Osteocyte (in vitro differentiated cells): ENCODE results near the gene PHF8. TPM values are rescaled to one million over a fixed set of nuclear protein-coding genes. Genes with fewer than 3 reads are reported as not detected.

Source experiments
- DNase-seq: peaks from one replicate; pipeline ENCODE4 v3.0.0; 2021; ENCODE audit warnings: mixed read lengths; ENCODE audit not compliant: unreplicated experiment; ENCODE audit errors: extremely low spot score
- H3K27ac Mint-ChIP-seq: one replicate; pipeline ENCODE4 v1.8.0; 2021; ENCODE audit warnings: mild to moderate bottlenecking, mixed read lengths; ENCODE audit not compliant: unreplicated experiment
- H3K27me3 Mint-ChIP-seq: one replicate; pipeline ENCODE4 v1.8.0; 2021; ENCODE audit warnings: mixed read lengths; ENCODE audit not compliant: unreplicated experiment
- H3K36me3 Mint-ChIP-seq: one replicate; pipeline ENCODE4 v1.8.0; 2021; ENCODE audit warnings: mixed read lengths; ENCODE audit not compliant: unreplicated experiment
- H3K4me1 Mint-ChIP-seq: one replicate; pipeline ENCODE4 v1.8.0; 2021; ENCODE audit warnings: mixed read lengths; ENCODE audit not compliant: unreplicated experiment
- H3K4me3 Mint-ChIP-seq: one replicate; pipeline ENCODE4 v1.8.0; 2021; ENCODE audit warnings: mild to moderate bottlenecking, moderate library complexity, mixed read lengths; ENCODE audit not compliant: unreplicated experiment
- H3K9me3 Mint-ChIP-seq: one replicate; pipeline ENCODE4 v1.8.0; 2021; ENCODE audit warnings: mixed read lengths; ENCODE audit not compliant: unreplicated experiment
- total RNA-seq: library from RNA; stranded (reverse); gene quantifications from 2 replicates; pipeline ENCODE4 v1.2.1, GENCODE V29; 2021
- TF ChIP-seq, protein P1 (sequence below): fragments of 200-600 bp; sonication (generic); IDR thresholded peaks from 2 replicates; pipeline ENCODE4 v1.5.0; 2021; ENCODE audit warnings: antibody characterized with exemption, mild to moderate bottlenecking, moderate library complexity

PHF8 gene
- total RNA-seq, 1 donor from 2014 or later = 30.0 TPM

DNA sequence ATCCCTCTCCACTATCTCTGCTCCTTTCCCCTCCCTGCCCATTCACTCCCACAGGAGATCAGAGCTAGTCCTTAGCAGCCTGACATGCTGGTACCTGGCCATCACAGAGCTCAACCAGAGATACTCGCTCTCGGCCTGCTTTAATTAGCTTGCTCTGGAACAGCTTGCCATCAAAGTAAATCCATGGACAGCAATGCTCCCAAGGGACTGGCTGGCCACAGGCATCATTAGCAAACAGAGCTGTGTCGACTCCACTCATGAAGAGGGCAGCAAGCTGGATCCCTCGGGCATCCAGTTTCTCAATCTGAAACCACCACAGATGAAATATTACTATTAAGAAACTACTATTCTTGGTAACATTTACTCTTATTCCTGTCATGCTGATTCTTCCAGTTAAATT, 43.4 kb upstream of the PHF8 start:
- no peak overlapping the region for H3K27ac Mint-ChIP-seq
- DNase-seq = no peak
- H3K36me3 Mint-ChIP-seq = peaks cover 8% of the 10 kb centered on the region
- H3K27me3 Mint-ChIP-seq = no peaks in the 10 kb centered on the region
- H3K9me3 Mint-ChIP-seq = peaks cover 8% of the 10 kb centered on the region
- no peak overlapping the region for H3K4me3 Mint-ChIP-seq
- no peaks in the 10 kb centered on the region for H3K4me1 Mint-ChIP-seq
- TF ChIP-seq, protein P1, sequence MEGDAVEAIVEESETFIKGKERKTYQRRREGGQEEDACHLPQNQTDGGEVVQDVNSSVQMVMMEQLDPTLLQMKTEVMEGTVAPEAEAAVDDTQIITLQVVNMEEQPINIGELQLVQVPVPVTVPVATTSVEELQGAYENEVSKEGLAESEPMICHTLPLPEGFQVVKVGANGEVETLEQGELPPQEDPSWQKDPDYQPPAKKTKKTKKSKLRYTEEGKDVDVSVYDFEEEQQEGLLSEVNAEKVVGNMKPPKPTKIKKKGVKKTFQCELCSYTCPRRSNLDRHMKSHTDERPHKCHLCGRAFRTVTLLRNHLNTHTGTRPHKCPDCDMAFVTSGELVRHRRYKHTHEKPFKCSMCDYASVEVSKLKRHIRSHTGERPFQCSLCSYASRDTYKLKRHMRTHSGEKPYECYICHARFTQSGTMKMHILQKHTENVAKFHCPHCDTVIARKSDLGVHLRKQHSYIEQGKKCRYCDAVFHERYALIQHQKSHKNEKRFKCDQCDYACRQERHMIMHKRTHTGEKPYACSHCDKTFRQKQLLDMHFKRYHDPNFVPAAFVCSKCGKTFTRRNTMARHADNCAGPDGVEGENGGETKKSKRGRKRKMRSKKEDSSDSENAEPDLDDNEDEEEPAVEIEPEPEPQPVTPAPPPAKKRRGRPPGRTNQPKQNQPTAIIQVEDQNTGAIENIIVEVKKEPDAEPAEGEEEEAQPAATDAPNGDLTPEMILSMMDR = no peak

DNA sequence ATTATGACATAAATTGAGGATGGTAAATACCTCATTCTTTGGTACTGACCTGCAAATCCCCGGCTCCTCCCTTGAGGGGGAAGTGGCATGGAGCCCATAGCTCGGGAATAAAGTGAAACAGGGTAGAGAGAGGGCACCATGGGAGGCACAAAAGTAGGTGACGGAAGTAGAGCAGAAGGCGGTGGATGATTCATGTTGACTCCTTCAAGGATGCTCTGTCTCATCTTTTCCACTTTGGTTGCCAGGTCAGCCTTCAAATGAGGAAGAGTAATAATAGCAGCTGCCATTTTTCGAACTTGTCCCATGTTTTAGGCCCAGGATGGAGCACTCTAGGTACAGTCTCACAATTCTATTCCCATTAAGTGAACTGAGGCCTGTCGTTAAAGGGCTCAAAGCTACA, 41.4 kb upstream of the PHF8 start:
- Mint-ChIP-seq H3K4me3 (no peak overlapping the region), H3K4me1 (no peaks in the 10 kb centered on the region), H3K27me3 (no peaks in the 10 kb centered on the region), H3K9me3 (no peaks in the 10 kb centered on the region), H3K36me3 (peaks cover 2% of the 10 kb centered on the region), H3K27ac (no peak overlapping the region)
- TF ChIP-seq, protein P1 = no peak
- no peak for DNase-seq

DNA sequence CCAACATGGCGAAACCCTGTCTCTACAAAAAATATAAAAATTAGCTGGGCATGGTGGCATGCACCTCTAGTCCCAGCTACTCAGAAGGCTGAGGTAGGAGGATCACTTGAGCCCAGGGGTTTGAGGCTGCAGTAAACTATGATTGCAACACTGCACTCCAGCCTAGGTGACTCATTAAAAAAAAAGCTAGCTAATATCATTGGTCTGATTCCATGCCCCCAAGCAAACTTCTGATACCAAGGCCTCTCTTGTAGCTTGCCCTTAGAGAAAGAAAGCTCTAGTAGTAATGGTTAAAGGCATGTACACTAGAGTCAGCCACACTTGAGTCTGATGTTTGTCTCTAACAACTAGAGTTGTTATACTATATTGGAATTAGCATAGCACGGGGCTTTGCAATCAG, 32.6 kb upstream of the PHF8 start:
- H3K36me3 Mint-ChIP-seq = peaks cover 6% of the 10 kb centered on the region
- TF ChIP-seq, protein P1 = no peak
- no peaks in the 10 kb centered on the region for H3K27me3 Mint-ChIP-seq
- H3K4me1 Mint-ChIP-seq = no peaks in the 10 kb centered on the region
- no peak for DNase-seq
- no peak overlapping the region for H3K4me3 Mint-ChIP-seq
- H3K27ac Mint-ChIP-seq = no peak overlapping the region
- peaks cover 4% of the 10 kb centered on the region for H3K9me3 Mint-ChIP-seq

DNA sequence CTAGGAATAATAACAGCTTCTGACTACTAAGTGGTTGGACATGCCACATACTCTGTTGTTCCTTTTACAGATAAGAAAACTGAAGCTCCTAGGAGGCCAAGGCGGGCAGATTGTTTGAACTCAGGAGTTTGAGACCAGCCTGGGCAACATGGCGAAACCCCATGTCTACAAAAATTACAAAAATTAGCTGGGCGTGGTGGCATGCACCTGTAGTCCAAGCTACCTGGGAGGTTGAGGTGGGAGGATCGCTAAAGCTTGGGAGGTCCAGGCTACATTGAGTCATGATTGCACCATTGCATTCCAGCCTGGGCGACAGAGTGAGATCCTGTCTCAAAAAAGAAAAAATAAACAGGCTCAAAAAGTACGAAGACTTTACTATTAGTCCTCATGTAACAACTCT, 30.6 kb upstream of the PHF8 start:
- peaks cover 6% of the 10 kb centered on the region for H3K36me3 Mint-ChIP-seq
- H3K4me1 Mint-ChIP-seq = no peaks in the 10 kb centered on the region
- TF ChIP-seq, protein P1 = no peak
- no peak for DNase-seq
- H3K9me3 Mint-ChIP-seq = peaks cover 8% of the 10 kb centered on the region
- H3K27ac Mint-ChIP-seq = no peak overlapping the region
- no peak overlapping the region for H3K4me3 Mint-ChIP-seq
- no peaks in the 10 kb centered on the region for H3K27me3 Mint-ChIP-seq

DNA sequence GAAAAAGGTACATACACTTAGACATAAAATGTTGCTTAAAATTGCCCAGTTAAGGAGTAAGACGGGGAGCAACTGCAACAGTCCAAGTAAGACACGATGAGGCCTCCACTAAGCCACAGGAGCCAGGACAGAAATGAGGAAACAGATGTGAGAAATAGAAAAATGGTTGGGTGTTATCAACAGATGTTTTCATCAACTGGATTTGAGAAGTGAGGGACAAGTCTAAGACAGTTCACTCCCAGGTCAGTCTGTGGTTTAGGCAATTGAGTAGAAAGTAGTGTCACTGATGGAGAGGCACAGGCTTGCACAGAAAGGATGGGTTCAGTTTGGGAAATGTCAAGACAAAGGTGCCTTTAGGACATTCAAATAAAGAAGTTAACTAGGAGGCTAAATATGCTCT, 23.5 kb upstream of the PHF8 start:
- H3K9me3 Mint-ChIP-seq = peaks cover 8% of the 10 kb centered on the region
- no peaks in the 10 kb centered on the region for H3K4me1 Mint-ChIP-seq
- TF ChIP-seq, protein P1 = no peak
- H3K4me3 Mint-ChIP-seq = no peak overlapping the region
- H3K27ac Mint-ChIP-seq = no peak overlapping the region
- no peak for DNase-seq
- peaks cover 4% of the 10 kb centered on the region for H3K36me3 Mint-ChIP-seq
- no peaks in the 10 kb centered on the region for H3K27me3 Mint-ChIP-seq
